ENCODE data around the gene TMC6. TPM values are rescaled to one million over a fixed set of nuclear protein-coding genes. Genes with fewer than 3 reads are reported as not detected.

TMC6 gene
- total RNA-seq, 1 donor from 2014 or later, result 19.6 TPM

- H3K4me3 Mint-ChIP-seq (ENCODE audit: unreplicated experiment), result peak overlapping the region; percentile 12
- no peaks in the 10 kb centered on the region for H3K36me3 Mint-ChIP-seq (ENCODE audit: low read depth)
- H3K9me3 Mint-ChIP-seq (ENCODE audit: low read depth), result no peaks in the 10 kb centered on the region
- TF ChIP-seq CTCF (IDR thresholded peaks at IDR 0.05), result peak; percentile 39
- DNase-seq (ENCODE audit: low spot score), result peak; percentile 71
- H3K27me3 Mint-ChIP-seq (ENCODE audit: low read depth), result no peaks in the 10 kb centered on the region
- H3K27ac Mint-ChIP-seq (ENCODE audit: unreplicated experiment), result peak overlapping the region; percentile 84
- H3K4me1 Mint-ChIP-seq (ENCODE audit: low read depth), result peaks cover 23% of the 10 kb centered on the region
Measured at GRCh38 chr17:78144147-78144719, 15.7 kb upstream of the TMC6 start.

- H3K27ac Mint-ChIP-seq (ENCODE audit: unreplicated experiment), result peak overlapping the region; percentile 45
- peak; percentile 79 for DNase-seq (ENCODE audit: low spot score)
- H3K36me3 Mint-ChIP-seq (ENCODE audit: low read depth), result no peaks in the 10 kb centered on the region
- H3K27me3 Mint-ChIP-seq (ENCODE audit: low read depth), result no peaks in the 10 kb centered on the region
- H3K9me3 Mint-ChIP-seq (ENCODE audit: low read depth), result no peaks in the 10 kb centered on the region
- TF ChIP-seq CTCF (IDR thresholded peaks at IDR 0.05), result no peak
- no peak overlapping the region for H3K4me3 Mint-ChIP-seq (ENCODE audit: unreplicated experiment)
- H3K4me1 Mint-ChIP-seq (ENCODE audit: low read depth), result peaks cover 23% of the 10 kb centered on the region
Measured at GRCh38 chr17:78143214-78144146, 14.9 kb upstream of the TMC6 start.

- no peak overlapping the region for H3K27ac Mint-ChIP-seq (ENCODE audit: unreplicated experiment)
- DNase-seq (ENCODE audit: low spot score), result peak; percentile 58
- no peaks in the 10 kb centered on the region for H3K27me3 Mint-ChIP-seq (ENCODE audit: low read depth)
- no peak overlapping the region for H3K4me3 Mint-ChIP-seq (ENCODE audit: unreplicated experiment)
- no peak for TF ChIP-seq CTCF (IDR thresholded peaks at IDR 0.05)
- H3K36me3 Mint-ChIP-seq (ENCODE audit: low read depth), result no peaks in the 10 kb centered on the region
- peaks cover 23% of the 10 kb centered on the region for H3K4me1 Mint-ChIP-seq (ENCODE audit: low read depth)
- H3K9me3 Mint-ChIP-seq (ENCODE audit: low read depth), result no peaks in the 10 kb centered on the region
Measured at GRCh38 chr17:78142119-78142861, 13.7 kb upstream of the TMC6 start.

GRCh38 chr17:78141437-78142118 lies 13.0 kb upstream of the TMC6 start:
- no peaks in the 10 kb centered on the region for H3K36me3 Mint-ChIP-seq (ENCODE audit: low read depth)
- peak; percentile 87 for DNase-seq (ENCODE audit: low spot score)
- H3K4me3 Mint-ChIP-seq (ENCODE audit: unreplicated experiment), result no peak overlapping the region
- H3K27me3 Mint-ChIP-seq (ENCODE audit: low read depth), result no peaks in the 10 kb centered on the region
- no peak overlapping the region for H3K27ac Mint-ChIP-seq (ENCODE audit: unreplicated experiment)
- no peaks in the 10 kb centered on the region for H3K9me3 Mint-ChIP-seq (ENCODE audit: low read depth)
- H3K4me1 Mint-ChIP-seq (ENCODE audit: low read depth), result peaks cover 23% of the 10 kb centered on the region
- no peak for TF ChIP-seq CTCF (IDR thresholded peaks at IDR 0.05)
